Measurements from ENCODE around the gene MSH5.

- TF ChIP-seq CTCF (IDR thresholded peaks at IDR 0.05; ENCODE audit: poor library complexity, severe bottlenecking), result no peak
- TF ChIP-seq EZH2 (IDR thresholded peaks at IDR 0.05; ENCODE audit: borderline replicate concordance, insufficient read depth, low read length, poor library complexity, severe bottlenecking), result no peak
- no peak for TF ChIP-seq TAF1 (IDR thresholded peaks at IDR 0.05; ENCODE audit: low read depth)
- no peak for TF ChIP-seq POLR2AphosphoS5 (IDR thresholded peaks at IDR 0.05)
- TF ChIP-seq EP300 (conservative IDR thresholded peaks at IDR 0.05; ENCODE audit: poor library complexity, severe bottlenecking), result no peak
- TF ChIP-seq SMC3 (conservative IDR thresholded peaks at IDR 0.05; ENCODE audit: poor library complexity), result no peak
- no peak for TF ChIP-seq RAD21 (conservative IDR thresholded peaks at IDR 0.05)
- TF ChIP-seq, protein P1, sequence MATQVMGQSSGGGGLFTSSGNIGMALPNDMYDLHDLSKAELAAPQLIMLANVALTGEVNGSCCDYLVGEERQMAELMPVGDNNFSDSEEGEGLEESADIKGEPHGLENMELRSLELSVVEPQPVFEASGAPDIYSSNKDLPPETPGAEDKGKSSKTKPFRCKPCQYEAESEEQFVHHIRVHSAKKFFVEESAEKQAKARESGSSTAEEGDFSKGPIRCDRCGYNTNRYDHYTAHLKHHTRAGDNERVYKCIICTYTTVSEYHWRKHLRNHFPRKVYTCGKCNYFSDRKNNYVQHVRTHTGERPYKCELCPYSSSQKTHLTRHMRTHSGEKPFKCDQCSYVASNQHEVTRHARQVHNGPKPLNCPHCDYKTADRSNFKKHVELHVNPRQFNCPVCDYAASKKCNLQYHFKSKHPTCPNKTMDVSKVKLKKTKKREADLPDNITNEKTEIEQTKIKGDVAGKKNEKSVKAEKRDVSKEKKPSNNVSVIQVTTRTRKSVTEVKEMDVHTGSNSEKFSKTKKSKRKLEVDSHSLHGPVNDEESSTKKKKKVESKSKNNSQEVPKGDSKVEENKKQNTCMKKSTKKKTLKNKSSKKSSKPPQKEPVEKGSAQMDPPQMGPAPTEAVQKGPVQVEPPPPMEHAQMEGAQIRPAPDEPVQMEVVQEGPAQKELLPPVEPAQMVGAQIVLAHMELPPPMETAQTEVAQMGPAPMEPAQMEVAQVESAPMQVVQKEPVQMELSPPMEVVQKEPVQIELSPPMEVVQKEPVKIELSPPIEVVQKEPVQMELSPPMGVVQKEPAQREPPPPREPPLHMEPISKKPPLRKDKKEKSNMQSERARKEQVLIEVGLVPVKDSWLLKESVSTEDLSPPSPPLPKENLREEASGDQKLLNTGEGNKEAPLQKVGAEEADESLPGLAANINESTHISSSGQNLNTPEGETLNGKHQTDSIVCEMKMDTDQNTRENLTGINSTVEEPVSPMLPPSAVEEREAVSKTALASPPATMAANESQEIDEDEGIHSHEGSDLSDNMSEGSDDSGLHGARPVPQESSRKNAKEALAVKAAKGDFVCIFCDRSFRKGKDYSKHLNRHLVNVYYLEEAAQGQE (IDR thresholded peaks at IDR 0.05; ENCODE audit: borderline replicate concordance), result no peak
- no peak for TF ChIP-seq MXI1 (conservative IDR thresholded peaks at IDR 0.05; ENCODE audit: poor library complexity, severe bottlenecking)
Observed at GRCh38 chr6:31750411-31751022, 10.7 kb downstream of the MSH5 start.

Measured in neural cell (in vitro differentiated cells).